Middle frontal gyrus (tissue), 1 donor: ENCODE measurements around the gene RPS15.

Experiments used
- DNase-seq: peaks from one replicate; pipeline ENCODE4 v3.0.0-alpha.2; 2015; ENCODE audit warnings: low spot score; ENCODE audit errors: extremely low spot score

RPS15 gene

GRCh38 chr19:1401889-1402217 lies 36.3 kb upstream of the RPS15 start:
- DNase-seq = no peak

GRCh38 chr19:1402411-1403070 lies 35.7 kb upstream of the RPS15 start:
- DNase-seq = no peak

GRCh38 chr19:1406774-1407527 lies 31.2 kb upstream of the RPS15 start:
- peak; percentile 96 for DNase-seq

GRCh38 chr19:1407528-1408299 lies 30.5 kb upstream of the RPS15 start, which contains the start of gene DAZAP1:
DAZAP1 (plus strand) TSS chr19:1407586; CDS start chr19:1407774, 188 bp downstream.
- DNase-seq = no peak

GRCh38 chr19:1408300-1409203 lies 29.6 kb upstream of the RPS15 start:
- DNase-seq = no peak

GRCh38 chr19:1409204-1410005 lies 28.8 kb upstream of the RPS15 start:
- no peak for DNase-seq

- DNase-seq = no peak
Observed at GRCh38 chr19:1410136-1410786, 27.9 kb upstream of the RPS15 start.

GRCh38 chr19:1410789-1411188 lies 27.4 kb upstream of the RPS15 start:
- no peak for DNase-seq

GRCh38 chr19:1411255-1412191 lies 26.7 kb upstream of the RPS15 start:
- DNase-seq = peak; percentile 87

- DNase-seq = no peak
Observed at GRCh38 chr19:1412323-1412923, 25.8 kb upstream of the RPS15 start.

- no peak for DNase-seq
Observed at GRCh38 chr19:1412995-1413800, 25.0 kb upstream of the RPS15 start.

GRCh38 chr19:1416014-1416841 lies 22.0 kb upstream of the RPS15 start:
- DNase-seq = no peak

- DNase-seq = no peak
Observed at GRCh38 chr19:1417145-1417544, 21.1 kb upstream of the RPS15 start.

GRCh38 chr19:1417681-1418495 lies 20.3 kb upstream of the RPS15 start:
- DNase-seq = no peak

- no peak for DNase-seq
Observed at GRCh38 chr19:1418496-1418775, 19.8 kb upstream of the RPS15 start.
